H9 (cell line): ENCODE measurements around the gene SCFD2. TPM values are rescaled to one million over a fixed set of nuclear protein-coding genes. Genes with fewer than 3 reads are reported as not detected.

ENCODE experiments used
- DNase-seq: peaks from one replicate; pipeline ENCODE4 v3.0.0-alpha.2; 2017
- H2AFZ ChIP-seq: one replicate; pipeline ENCODE4 v1.6.1; 2013; ENCODE audit warnings: mild to moderate bottlenecking, low read length, control low read depth, moderate library complexity
- H2AK5ac ChIP-seq: 2 replicates; pipeline ENCODE4 v1.6.1; 2013; ENCODE audit warnings: low read length, control low read depth, mixed read lengths; ENCODE audit not compliant: insufficient read length
- H2BK120ac ChIP-seq: one replicate; pipeline ENCODE4 v1.6.1; 2013; ENCODE audit warnings: low read depth, mild to moderate bottlenecking, low read length, control low read depth, inconsistent platforms; ENCODE audit not compliant: poor library complexity, severe bottlenecking
- H2BK12ac ChIP-seq: 2 replicates; pipeline ENCODE4 v1.6.1; 2013; ENCODE audit warnings: low read length, control low read depth, mixed read lengths, low read depth; ENCODE audit not compliant: insufficient read length
- H2BK15ac ChIP-seq: 2 replicates; pipeline ENCODE4 v1.6.1; 2013; ENCODE audit warnings: low read depth, low read length, control low read depth
- H2BK20ac ChIP-seq: one replicate; pipeline ENCODE4 v1.6.1; 2013; ENCODE audit warnings: low read depth, mild to moderate bottlenecking, low read length, control low read depth, inconsistent platforms; ENCODE audit not compliant: poor library complexity, severe bottlenecking
- H2BK5ac ChIP-seq: 2 replicates; pipeline ENCODE4 v1.6.1; 2013; ENCODE audit warnings: low read length, control low read depth, mixed read lengths; ENCODE audit not compliant: insufficient read length
- H3K14ac ChIP-seq: 2 replicates; pipeline ENCODE4 v1.6.1; 2013; ENCODE audit warnings: low read length, control low read depth; ENCODE audit not compliant: insufficient read depth
- H3K18ac ChIP-seq: 2 replicates; pipeline ENCODE4 v1.6.1; 2013; ENCODE audit warnings: low read depth, mild to moderate bottlenecking, mixed read lengths, low read length, control low read depth; ENCODE audit not compliant: insufficient read length
- H3K23ac ChIP-seq: 2 replicates; pipeline ENCODE4 v1.6.1; 2013; ENCODE audit warnings: low read length, control low read depth, mixed read lengths, low read depth; ENCODE audit not compliant: insufficient read length
- H3K23me2 ChIP-seq: 2 replicates; pipeline ENCODE4 v1.6.1; 2013; ENCODE audit warnings: low read depth, mild to moderate bottlenecking, mixed read lengths, low read length, control low read depth; ENCODE audit not compliant: insufficient read length, poor library complexity, severe bottlenecking
- H3K27ac ChIP-seq: 2 replicates; pipeline ENCODE4 v1.5.1; 2013; ENCODE audit warnings: low read length, control low read depth, mixed read lengths, low read depth; ENCODE audit not compliant: insufficient read length
- H3K27me3 ChIP-seq: 2 replicates; pipeline ENCODE4 v1.6.1; 2013; ENCODE audit warnings: low read length, control low read depth, inconsistent platforms; ENCODE audit not compliant: insufficient read depth
- H3K4ac ChIP-seq: 2 replicates; pipeline ENCODE4 v1.6.1; 2013; ENCODE audit warnings: low read depth, mild to moderate bottlenecking, control low read depth, inconsistent platforms, low read length, moderate library complexity
- H3K4me1 ChIP-seq: 2 replicates; pipeline ENCODE4 v1.6.1; 2013; ENCODE audit warnings: low read length, control low read depth, inconsistent platforms; ENCODE audit not compliant: insufficient read depth
- H3K4me2 ChIP-seq: 2 replicates; pipeline ENCODE4 v1.6.1; 2013; ENCODE audit warnings: low read length, control low read depth, mixed read lengths; ENCODE audit not compliant: insufficient read length, insufficient read depth
- H3K56ac ChIP-seq: 2 replicates; pipeline ENCODE4 v1.6.1; 2013; ENCODE audit warnings: low read depth, mild to moderate bottlenecking, mixed read lengths, low read length, control low read depth; ENCODE audit not compliant: insufficient read length
- H3K79me1 ChIP-seq: 2 replicates; pipeline ENCODE4 v1.6.1; 2013; ENCODE audit warnings: low read depth, mild to moderate bottlenecking, moderate library complexity, low read length, control low read depth, inconsistent platforms; ENCODE audit not compliant: insufficient read depth, poor library complexity, severe bottlenecking
- H3K79me2 ChIP-seq: 2 replicates; pipeline ENCODE4 v1.6.1; 2013; ENCODE audit warnings: low read length, control low read depth, inconsistent platforms; ENCODE audit not compliant: insufficient read depth
- H3K9ac ChIP-seq: 2 replicates; pipeline ENCODE4 v1.6.1; 2013; ENCODE audit warnings: low read length, control low read depth, mixed read lengths; ENCODE audit not compliant: insufficient read length; ENCODE audit errors: extremely low read depth
- H3K9me3 ChIP-seq: one replicate; pipeline ENCODE4 v1.6.1; 2013; ENCODE audit warnings: low read depth, low read length, inconsistent platforms; ENCODE audit not compliant: control insufficient read depth
- H3T11ph ChIP-seq: one replicate; pipeline ENCODE4 v1.6.1; 2013; ENCODE audit warnings: mild to moderate bottlenecking, low read length, control low read depth, inconsistent platforms
- H4K20me1 ChIP-seq: one replicate; pipeline ENCODE4 v1.6.1; 2013; ENCODE audit not compliant: control insufficient read depth, insufficient read length, insufficient read depth
- H4K5ac ChIP-seq: 2 replicates; pipeline ENCODE4 v1.6.1; 2013; ENCODE audit warnings: low read depth, mild to moderate bottlenecking, mixed read lengths, low read length, control low read depth; ENCODE audit not compliant: insufficient read length
- H4K8ac ChIP-seq: replicated peaks from 2 replicates; pipeline ENCODE4 v1.6.1; 2013; ENCODE audit warnings: low read length, control low read depth, mixed read lengths, low read depth; ENCODE audit not compliant: insufficient read length
- H4K91ac ChIP-seq: 2 replicates; pipeline ENCODE4 v1.6.1; 2013; ENCODE audit warnings: low read depth, mild to moderate bottlenecking, moderate library complexity, mixed read lengths, low read length, control low read depth; ENCODE audit not compliant: insufficient read length
- H3K27ac Mint-ChIP-seq, 3 experiments: 2 replicates in 2 of 3; 3 replicates in 1 of 3; pipeline ENCODE4 v1.8.0; 2020 to 2021; ENCODE audit warnings: mixed read lengths in 3 of 3, mild to moderate bottlenecking in 1 of 3, moderate library complexity in 1 of 3
- H3K27me3 Mint-ChIP-seq: 2 replicates; pipeline ENCODE4 v1.8.0; 2021; ENCODE audit warnings: low read depth, mild to moderate bottlenecking, moderate library complexity, mixed read lengths
- H3K36me3 Mint-ChIP-seq, 3 experiments: 2 replicates in 2 of 3; 3 replicates in 1 of 3; pipeline ENCODE4 v1.8.0; 2020 to 2021; ENCODE audit warnings: low read depth in 3 of 3, mixed read lengths in 3 of 3; ENCODE audit not compliant: insufficient read depth in 1 of 3
- H3K4me1 Mint-ChIP-seq, 2 experiments: 2 replicates each; pipeline ENCODE4 v1.8.0; 2020; ENCODE audit warnings: mixed read lengths in 2 of 2
- H3K4me3 Mint-ChIP-seq, 2 experiments: 2 replicates in 1 of 2; 3 replicates in 1 of 2; pipeline ENCODE4 v1.8.0; 2020 to 2021; ENCODE audit warnings: mild to moderate bottlenecking in 2 of 2, mixed read lengths in 2 of 2, moderate library complexity in 1 of 2
- H3K9me3 Mint-ChIP-seq, 2 experiments: 2 replicates in 1 of 2; 3 replicates in 1 of 2; pipeline ENCODE4 v1.8.0; 2020; ENCODE audit warnings: mild to moderate bottlenecking in 2 of 2, mixed read lengths in 2 of 2, moderate library complexity in 1 of 2
- whole genome bisulfite sequencing: extraction: QIAGEN DNeasy Blood & Tissue Kit; methylation state at CpG from one replicate; pipeline ENCODE4 v1.1.7; 2013; ENCODE audit warnings: missing lambda C conversion rate, low lambda C conversion rate, mixed read lengths; ENCODE audit not compliant: insufficient read length; ENCODE audit errors: extremely low coverage; 5-methylcytosine and 5-hydroxymethylcytosine counted together
- total RNA-seq: library from RNA; stranded (reverse); gene quantifications from 2 replicates; pipeline ENCODE4 v1.2.1, GENCODE V29; 2021
- TF ChIP-seq, protein P1 (sequence below): fragments of 200-600 bp; sonication (generic); conservative IDR thresholded peaks from 3 replicates; pipeline ENCODE4 v1.8.0; 2021; ENCODE audit warnings: antibody characterized with exemption, mild to moderate bottlenecking

The SCFD2 gene
- total RNA-seq, 1 experiment from 2014 or later, result 10.1 TPM

- Histone ChIP-seq H3K23ac (no peak overlapping the region), H2BK15ac (no peak overlapping the region), H3K79me1 (no peaks in the 10 kb centered on the region), H2BK120ac (no peak overlapping the region), H2AK5ac (no peak overlapping the region), H3K23me2 (no peaks in the 10 kb centered on the region), H3K4me1 (no peaks in the 10 kb centered on the region), H3K27ac (no peak overlapping the region), H3K27me3 (no peaks in the 10 kb centered on the region), H3K18ac (no peak overlapping the region), H4K5ac (no peak overlapping the region), H3T11ph (no peak overlapping the region), H3K4me2 (no peak overlapping the region), H3K56ac (no peak overlapping the region), H3K4ac (no peak overlapping the region), H4K91ac (no peak overlapping the region), H2BK20ac (no peak overlapping the region), H4K20me1 (no peaks in the 10 kb centered on the region), H3K79me2 (no peaks in the 10 kb centered on the region), H2BK12ac (no peak overlapping the region), H3K9ac (no peak overlapping the region), H2AFZ (no peak overlapping the region), H3K9me3 (no peaks in the 10 kb centered on the region), H2BK5ac (no peak overlapping the region), H3K14ac (no peak overlapping the region), H4K8ac (no peak overlapping the region)
- TF ChIP-seq, protein P1, sequence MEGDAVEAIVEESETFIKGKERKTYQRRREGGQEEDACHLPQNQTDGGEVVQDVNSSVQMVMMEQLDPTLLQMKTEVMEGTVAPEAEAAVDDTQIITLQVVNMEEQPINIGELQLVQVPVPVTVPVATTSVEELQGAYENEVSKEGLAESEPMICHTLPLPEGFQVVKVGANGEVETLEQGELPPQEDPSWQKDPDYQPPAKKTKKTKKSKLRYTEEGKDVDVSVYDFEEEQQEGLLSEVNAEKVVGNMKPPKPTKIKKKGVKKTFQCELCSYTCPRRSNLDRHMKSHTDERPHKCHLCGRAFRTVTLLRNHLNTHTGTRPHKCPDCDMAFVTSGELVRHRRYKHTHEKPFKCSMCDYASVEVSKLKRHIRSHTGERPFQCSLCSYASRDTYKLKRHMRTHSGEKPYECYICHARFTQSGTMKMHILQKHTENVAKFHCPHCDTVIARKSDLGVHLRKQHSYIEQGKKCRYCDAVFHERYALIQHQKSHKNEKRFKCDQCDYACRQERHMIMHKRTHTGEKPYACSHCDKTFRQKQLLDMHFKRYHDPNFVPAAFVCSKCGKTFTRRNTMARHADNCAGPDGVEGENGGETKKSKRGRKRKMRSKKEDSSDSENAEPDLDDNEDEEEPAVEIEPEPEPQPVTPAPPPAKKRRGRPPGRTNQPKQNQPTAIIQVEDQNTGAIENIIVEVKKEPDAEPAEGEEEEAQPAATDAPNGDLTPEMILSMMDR, result no peak
- no peaks in the 10 kb centered on the region; a peak in 1 of 5 replicates for H3K9me3 Mint-ChIP-seq
- WGBS, result no CpG with 5 or more reads among the region's 3 CpGs
- H3K4me1 Mint-ChIP-seq, result no peaks in the 10 kb centered on the region
- no peak overlapping the region for H3K27ac Mint-ChIP-seq
- H3K4me3 Mint-ChIP-seq, result no peak overlapping the region
- DNase-seq, result no peak
- H3K36me3 Mint-ChIP-seq, result no peaks in the 10 kb centered on the region
- H3K27me3 Mint-ChIP-seq, result no peaks in the 10 kb centered on the region
Measured at GRCh38 chr4:53227451-53227850, 138.4 kb downstream of the SCFD2 start.
